Measurements from ENCODE around the gene CDC42. TPM values are rescaled to one million over a fixed set of nuclear protein-coding genes. Genes with fewer than 3 reads are reported as not detected.

The CDC42 gene
- total and polyA plus RNA-seq, 9 of the 15 experiments (the other 6 are each of a cell fraction or from before 2014, with no cell fraction given): 186 to 398 (median 325) TPM

DNA sequence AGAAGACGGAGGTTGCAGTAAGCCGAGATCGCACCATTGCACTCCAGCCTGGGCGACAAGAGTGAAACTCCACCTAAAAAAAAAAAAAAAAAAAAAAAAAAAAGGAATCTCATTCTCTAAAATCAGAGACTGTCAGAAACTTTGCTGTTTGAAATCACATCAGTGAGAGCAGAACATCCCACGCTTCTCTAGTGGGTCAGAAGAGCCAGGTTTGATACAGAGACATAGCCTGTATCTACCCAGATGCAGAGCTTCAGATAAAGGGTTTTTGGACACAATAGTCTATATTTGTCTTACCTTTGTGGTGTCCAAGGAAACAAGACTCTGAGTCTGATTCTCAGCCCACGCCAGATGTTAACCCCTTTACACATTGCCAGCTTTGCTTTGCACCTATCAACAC lies 31.4 kb upstream of the CDC42 start:
- intact Hi-C loops (cut with micrococcal nuclease): loop anchor here (10.0 kb wide), 2 partner anchors 56 to 116 kb away; no protein-coding TSS in a partner anchor

More for the DNA sequence above, 31.4 kb upstream of the CDC42 start:
- H3K9me1 ChIP-seq (ENCODE audit: control insufficient read depth, insufficient read depth, low read length): no peaks in the 10 kb centered on the region
- ChIA-PET CTCF (ENCODE audit: low intra/inter-chr PET ratio) (no interaction called here), POLR2A (interaction anchor here (0.6 to 1.2 kb wide), 2 partner anchors 10 to 1769 kb away, joined by 3 to 5 read pairs; no protein-coding TSS in a partner anchor)
- H3K9me3 ChIP-seq (replicated peaks; ENCODE audit: control insufficient read depth, insufficient read depth, low read depth, low read length): no peaks in the 10 kb centered on the region
- no peak overlapping the region for H3K4me3 ChIP-seq
- no peaks in the 10 kb centered on the region for H3K36me3 ChIP-seq (ENCODE audit: control insufficient read depth, insufficient read depth, low read length)
- FAIRE-seq (no peak), DNase-seq (ENCODE audit: extremely low read depth in 1 of 4, low spot score in 3 of 4) (peak in 2 of 4 experiments; percentile 17 to 33), ATAC-seq (no peak)
- no peaks in the 10 kb centered on the region for H4K20me1 ChIP-seq (replicated peaks; ENCODE audit: control insufficient read depth, insufficient read depth, low read length)
- 49% methylated on average over 5 of the region's 6 CpGs for WGBS (ENCODE audit: insufficient coverage, low coverage, missing lambda C conversion rate)
- peak; percentile 24 to 67; a peak in 3 of 4 replicates for TF ChIP-seq RCOR1 (IDR thresholded peaks at IDR 0.05; ENCODE audit: borderline replicate concordance in 1 of 2, low read depth in 2 of 2, low read length in 2 of 2)
- TF ChIP-seq TCF3 (CRISPR knock-in tag; IDR thresholded peaks at IDR 0.05): peak; percentile 42
- TF ChIP-seq FOXA3 (CRISPR knock-in tag; conservative IDR thresholded peaks at IDR 0.05 in 1 of 2, IDR thresholded peaks at IDR 0.05 in 1 of 2): no peak
- TF ChIP-seq TEAD4 (IDR thresholded peaks at IDR 0.05; ENCODE audit: low read length): 0 out of 2 replicates have a peak, but pooled peaks have one; percentile 30
- no peak for TF ChIP-seq TEAD4 (CRISPR knock-in tag; IDR thresholded peaks at IDR 0.05; ENCODE audit: borderline replicate concordance)
- peak; percentile 72 for TF ChIP-seq CBFA2T3 (IDR thresholded peaks at IDR 0.05)
- peak; percentile 31; the same call in 1 of the 2 replicates for TF ChIP-seq MEF2A (IDR thresholded peaks at IDR 0.05; ENCODE audit: control insufficient read depth, low read depth, low read length)
- TF ChIP-seq KLF16 (IDR thresholded peaks at IDR 0.05): peak; percentile 14; the same call in 1 of the 2 replicates
- TF ChIP-seq HLTF (IDR thresholded peaks at IDR 0.05): no peak
- TF ChIP-seq KDM1A (IDR thresholded peaks at IDR 0.05): peak; percentile 87
- TF ChIP-seq NUFIP1 (IDR thresholded peaks at IDR 0.05; ENCODE audit: partially characterized antibody): no peak
- TF ChIP-seq, protein P1, sequence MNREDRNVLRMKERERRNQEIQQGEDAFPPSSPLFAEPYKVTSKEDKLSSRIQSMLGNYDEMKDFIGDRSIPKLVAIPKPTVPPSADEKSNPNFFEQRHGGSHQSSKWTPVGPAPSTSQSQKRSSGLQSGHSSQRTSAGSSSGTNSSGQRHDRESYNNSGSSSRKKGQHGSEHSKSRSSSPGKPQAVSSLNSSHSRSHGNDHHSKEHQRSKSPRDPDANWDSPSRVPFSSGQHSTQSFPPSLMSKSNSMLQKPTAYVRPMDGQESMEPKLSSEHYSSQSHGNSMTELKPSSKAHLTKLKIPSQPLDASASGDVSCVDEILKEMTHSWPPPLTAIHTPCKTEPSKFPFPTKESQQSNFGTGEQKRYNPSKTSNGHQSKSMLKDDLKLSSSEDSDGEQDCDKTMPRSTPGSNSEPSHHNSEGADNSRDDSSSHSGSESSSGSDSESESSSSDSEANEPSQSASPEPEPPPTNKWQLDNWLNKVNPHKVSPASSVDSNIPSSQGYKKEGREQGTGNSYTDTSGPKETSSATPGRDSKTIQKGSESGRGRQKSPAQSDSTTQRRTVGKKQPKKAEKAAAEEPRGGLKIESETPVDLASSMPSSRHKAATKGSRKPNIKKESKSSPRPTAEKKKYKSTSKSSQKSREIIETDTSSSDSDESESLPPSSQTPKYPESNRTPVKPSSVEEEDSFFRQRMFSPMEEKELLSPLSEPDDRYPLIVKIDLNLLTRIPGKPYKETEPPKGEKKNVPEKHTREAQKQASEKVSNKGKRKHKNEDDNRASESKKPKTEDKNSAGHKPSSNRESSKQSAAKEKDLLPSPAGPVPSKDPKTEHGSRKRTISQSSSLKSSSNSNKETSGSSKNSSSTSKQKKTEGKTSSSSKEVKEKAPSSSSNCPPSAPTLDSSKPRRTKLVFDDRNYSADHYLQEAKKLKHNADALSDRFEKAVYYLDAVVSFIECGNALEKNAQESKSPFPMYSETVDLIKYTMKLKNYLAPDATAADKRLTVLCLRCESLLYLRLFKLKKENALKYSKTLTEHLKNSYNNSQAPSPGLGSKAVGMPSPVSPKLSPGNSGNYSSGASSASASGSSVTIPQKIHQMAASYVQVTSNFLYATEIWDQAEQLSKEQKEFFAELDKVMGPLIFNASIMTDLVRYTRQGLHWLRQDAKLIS (CRISPR knock-in tag; IDR thresholded peaks at IDR 0.05): no peak
- peak; percentile 18; the same call in 1 of the 2 replicates for TF ChIP-seq SOX6 (IDR thresholded peaks at IDR 0.05)
- 0 out of 2 replicates have a peak, but pooled peaks have one; percentile 12 for TF ChIP-seq NCOR1 (IDR thresholded peaks at IDR 0.05)
- peak; percentile 38 for TF ChIP-seq CBFA2T2 (conservative IDR thresholded peaks at IDR 0.05)
- no peak overlapping the region for H3K9ac ChIP-seq (ENCODE audit: insufficient read depth in 1 of 2, low read depth in 2 of 2, low read length in 2 of 2)
- peaks cover 30% of the 10 kb centered on the region in 2 experiments for H3K4me1 ChIP-seq (replicated peaks in 1 of 2; ENCODE audit: control insufficient read depth in 2 of 2, insufficient read depth in 2 of 2, low read length in 2 of 2)
- no peak overlapping the region for H3K27ac ChIP-seq (ENCODE audit: extremely low read depth, low read depth, low read length)
- H2AFZ ChIP-seq (ENCODE audit: low read depth, low read length): no peak overlapping the region
- no TSS peak for BruUV-seq (replicated peaks)
- in situ Hi-C loops (cut with MboI): no loop called here
- H3K4me2 ChIP-seq (ENCODE audit: insufficient read depth, low read length): no peak overlapping the region
- no peaks in the 10 kb centered on the region; the same call in 2 of the 3 replicates for H3K79me2 ChIP-seq (ENCODE audit: control insufficient read depth, insufficient read depth, low read length)
- H3K27me3 ChIP-seq (ENCODE audit: control insufficient read depth in 2 of 2, insufficient read depth in 2 of 2, low read length in 2 of 2): no peaks in the 10 kb centered on the region
